CD14-positive monocyte (primary cell): ENCODE data around the gene SYT7. TPM values are rescaled to one million over a fixed set of nuclear protein-coding genes. Genes with fewer than 3 reads are reported as not detected.

Source experiments
- DNase-seq, 3 donors: peaks; one replicate each; pipeline ENCODE4 v3.0.0-alpha.2; 2011 to 2022
- H2AFZ ChIP-seq: 2 replicates; pipeline ENCODE4 v1.6.0; 2012; ENCODE audit warnings: mild to moderate bottlenecking, low read depth, low read length, inconsistent platforms; ENCODE audit not compliant: insufficient read depth, poor library complexity, severe bottlenecking
- H3K27ac ChIP-seq, 2 donors: 1 replicate in 1 of 2; 2 replicates in 1 of 2; pipeline ENCODE4 v1.5.1; 2012 to 2013; ENCODE audit warnings: low read length in 2 of 2, control low read depth in 1 of 2, inconsistent platforms in 1 of 2, low read depth in 1 of 2, mild to moderate bottlenecking in 1 of 2
- H3K27me3 ChIP-seq, 2 donors: one replicate each; pipeline versions ENCODE4 v1.6.0 to v1.6.1; 2011 to 2013; ENCODE audit warnings: low read length in 2 of 2; ENCODE audit not compliant: control insufficient read depth in 2 of 2, insufficient read depth in 2 of 2
- H3K36me3 ChIP-seq, 2 donors: replicated peaks in 1 of 2; 1 replicate in 1 of 2; 2 replicates in 1 of 2; pipeline versions ENCODE4 v1.5.1 to v1.6.1; 2012 to 2013; ENCODE audit warnings: low read length in 2 of 2, control low read depth in 1 of 2, inconsistent platforms in 1 of 2, mild to moderate bottlenecking in 1 of 2; ENCODE audit not compliant: insufficient read depth in 2 of 2, control insufficient read depth in 1 of 2
- H3K4me1 ChIP-seq, 2 donors: 1 replicate in 1 of 2; 2 replicates in 1 of 2; pipeline versions ENCODE4 v1.5.1 to v1.6.1; 2012 to 2013; ENCODE audit warnings: low read length in 2 of 2, control low read depth in 1 of 2, inconsistent platforms in 1 of 2, mild to moderate bottlenecking in 1 of 2, moderate library complexity in 1 of 2; ENCODE audit not compliant: insufficient read depth in 2 of 2, control insufficient read depth in 1 of 2
- H3K4me2 ChIP-seq: replicated peaks from 2 replicates; pipeline ENCODE3; 2012; ENCODE audit warnings: low read length, moderate library complexity, mild to moderate bottlenecking; ENCODE audit not compliant: poor library complexity, severe bottlenecking; ENCODE audit errors: extremely low read depth
- H3K4me3 ChIP-seq, 3 experiments: fragments of 200-600 bp in 1 of 3; sonication (generic) in 1 of 3; replicated peaks in 1 of 3; 1 replicate in 2 of 3; 2 replicates in 1 of 3; pipeline ENCODE4 v1.5.1; 2011 to 2013; ENCODE audit warnings: low read length in 3 of 3, mild to moderate bottlenecking in 3 of 3, control low read depth in 2 of 3, low read depth in 2 of 3, inconsistent platforms in 1 of 3, moderate library complexity in 1 of 3
- H3K79me2 ChIP-seq: 2 replicates; pipeline ENCODE4 v1.6.0; 2012; ENCODE audit warnings: mild to moderate bottlenecking, control low read depth, inconsistent platforms, low read length, moderate library complexity; ENCODE audit not compliant: insufficient read depth
- H3K9ac ChIP-seq: 2 replicates; pipeline ENCODE4 v1.6.0; 2017; ENCODE audit warnings: low read length, mild to moderate bottlenecking; ENCODE audit not compliant: insufficient read depth, poor library complexity, severe bottlenecking
- H3K9me3 ChIP-seq, 2 donors: replicated peaks in 1 of 2; 1 replicate in 1 of 2; 2 replicates in 1 of 2; pipeline versions ENCODE4 v1.5.1 to v1.6.1; 2012 to 2013; ENCODE audit warnings: low read length in 2 of 2, control low read depth in 1 of 2; ENCODE audit not compliant: control insufficient read depth in 1 of 2, insufficient read depth in 1 of 2
- H4K20me1 ChIP-seq: 2 replicates; pipeline ENCODE4 v1.6.0; 2012; ENCODE audit warnings: mild to moderate bottlenecking, low read length, control low read depth, moderate library complexity; ENCODE audit not compliant: insufficient read depth
- H3K27ac Mint-ChIP-seq, 7 donors: one replicate each; pipeline ENCODE4 v1.8.0; 2020; ENCODE audit warnings: mild to moderate bottlenecking in 7 of 7, mixed read lengths in 7 of 7, moderate library complexity in 6 of 7, inconsistent platforms in 2 of 7
- H3K27me3 Mint-ChIP-seq, 3 donors: one replicate each; pipeline ENCODE4 v1.8.0; 2021 to 2022; ENCODE audit warnings: low read depth in 3 of 3, mild to moderate bottlenecking in 3 of 3, mixed read lengths in 3 of 3, moderate library complexity in 3 of 3, inconsistent platforms in 1 of 3
- H3K36me3 Mint-ChIP-seq, 2 donors: one replicate each; pipeline ENCODE4 v1.8.0; 2020; ENCODE audit warnings: mixed read lengths in 2 of 2, inconsistent platforms in 1 of 2, mild to moderate bottlenecking in 1 of 2
- H3K4me1 Mint-ChIP-seq: one replicate; pipeline ENCODE4 v1.8.0; 2020; ENCODE audit warnings: mild to moderate bottlenecking, mixed read lengths
- H3K4me3 Mint-ChIP-seq, 2 donors: one replicate each; pipeline ENCODE4 v1.8.0; 2020; ENCODE audit warnings: mild to moderate bottlenecking in 2 of 2, mixed read lengths in 2 of 2, moderate library complexity in 1 of 2
- H3K9me3 Mint-ChIP-seq, 7 donors: one replicate each; pipeline ENCODE4 v1.8.0; 2020 to 2022; ENCODE audit warnings: mixed read lengths in 7 of 7, mild to moderate bottlenecking in 6 of 7, moderate library complexity in 6 of 7, inconsistent platforms in 2 of 7
- CTCF ChIP-seq: fragments of 200-600 bp; IDR thresholded peaks from one replicate; pipeline ENCODE4 v1.8.0; 2022; ENCODE audit warnings: antibody characterized with exemption, mild to moderate bottlenecking
- WGBS: methylation state at CpG from one replicate; pipeline ENCODE4 v1.1.5; 2013; ENCODE audit warnings: missing lambda C conversion rate; ENCODE audit not compliant: insufficient coverage; 5-methylcytosine and 5-hydroxymethylcytosine counted together
- intact Hi-C, 2 donors: fragments of 100-400 bp; cut with micrococcal nuclease; formaldehyde crosslinking; loops; one replicate each; pipeline versions ENCODE4 v1.15.0 to v1.15.1; 2023
- polyA plus RNA-seq, 3 donors: library from polyadenylated mRNA; depleted of rRNA in 1 of 3; unstranded in 2 of 3; stranded (reverse) in 1 of 3; fragments of 300-500 nt in 2 of 3; fragments of >200 nt in 1 of 3; fragmentation: Illumina TruSeq in 2 of 3; gene quantifications; 1 replicate in 2 of 3; 2 replicates in 1 of 3; pipeline ENCODE4 v1.2.3, GENCODE V29; 2012 to 2021

Gene SYT7
- polyA plus RNA-seq, 3 donors, result not detected

DNA sequence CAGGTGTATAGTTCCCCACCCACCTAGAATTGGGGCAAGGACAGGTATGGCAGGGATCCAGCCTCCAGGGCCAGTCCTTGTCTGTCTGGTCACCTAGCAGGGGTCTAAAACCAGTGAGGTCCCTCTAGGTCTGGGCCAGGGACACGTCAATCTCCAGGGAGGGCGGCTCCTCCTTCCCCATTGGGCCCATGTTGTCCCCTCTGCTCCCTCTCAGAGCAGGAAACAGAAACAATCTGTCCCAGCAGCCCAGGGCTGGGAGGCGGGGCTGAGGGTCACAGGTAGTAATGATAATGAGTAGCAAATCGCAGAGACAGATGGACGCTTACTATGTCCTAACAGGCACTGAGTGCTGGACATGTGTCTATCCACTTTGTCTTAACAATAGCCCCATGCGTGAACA is 22.8 kb upstream of the SYT7 start:
- no peaks in the 10 kb centered on the region for H3K9me3 ChIP-seq
- H3K36me3 ChIP-seq, result no peaks in the 10 kb centered on the region
- H3K27ac ChIP-seq, result no peak overlapping the region
- 88% methylated on average over 3 of the region's 6 CpGs for WGBS
- H3K4me3 ChIP-seq, result no peak overlapping the region
- H3K9ac ChIP-seq, result no peak overlapping the region
- H3K4me1 Mint-ChIP-seq, result no peaks in the 10 kb centered on the region
- no peaks in the 10 kb centered on the region for H3K79me2 ChIP-seq
- H3K4me2 ChIP-seq, result no peak overlapping the region
- H3K36me3 Mint-ChIP-seq, result no peaks in the 10 kb centered on the region
- peaks cover 6 to 24% (median 17%) of the 10 kb centered on the region in 3 donors for H3K27me3 Mint-ChIP-seq
- no peak overlapping the region for H3K27ac Mint-ChIP-seq
- H3K27me3 ChIP-seq, result peaks cover 0 to 7% of the 10 kb centered on the region in 2 donors
- no peak for DNase-seq
- H2AFZ ChIP-seq, result no peak overlapping the region
- intact Hi-C loops, result no loop called here
- H4K20me1 ChIP-seq, result no peaks in the 10 kb centered on the region
- no peak overlapping the region for H3K4me3 Mint-ChIP-seq
- peaks cover 0 to 2% (median 0%) of the 10 kb centered on the region in 7 donors for H3K9me3 Mint-ChIP-seq
- no peak for TF ChIP-seq CTCF
- no peaks in the 10 kb centered on the region for H3K4me1 ChIP-seq

DNA sequence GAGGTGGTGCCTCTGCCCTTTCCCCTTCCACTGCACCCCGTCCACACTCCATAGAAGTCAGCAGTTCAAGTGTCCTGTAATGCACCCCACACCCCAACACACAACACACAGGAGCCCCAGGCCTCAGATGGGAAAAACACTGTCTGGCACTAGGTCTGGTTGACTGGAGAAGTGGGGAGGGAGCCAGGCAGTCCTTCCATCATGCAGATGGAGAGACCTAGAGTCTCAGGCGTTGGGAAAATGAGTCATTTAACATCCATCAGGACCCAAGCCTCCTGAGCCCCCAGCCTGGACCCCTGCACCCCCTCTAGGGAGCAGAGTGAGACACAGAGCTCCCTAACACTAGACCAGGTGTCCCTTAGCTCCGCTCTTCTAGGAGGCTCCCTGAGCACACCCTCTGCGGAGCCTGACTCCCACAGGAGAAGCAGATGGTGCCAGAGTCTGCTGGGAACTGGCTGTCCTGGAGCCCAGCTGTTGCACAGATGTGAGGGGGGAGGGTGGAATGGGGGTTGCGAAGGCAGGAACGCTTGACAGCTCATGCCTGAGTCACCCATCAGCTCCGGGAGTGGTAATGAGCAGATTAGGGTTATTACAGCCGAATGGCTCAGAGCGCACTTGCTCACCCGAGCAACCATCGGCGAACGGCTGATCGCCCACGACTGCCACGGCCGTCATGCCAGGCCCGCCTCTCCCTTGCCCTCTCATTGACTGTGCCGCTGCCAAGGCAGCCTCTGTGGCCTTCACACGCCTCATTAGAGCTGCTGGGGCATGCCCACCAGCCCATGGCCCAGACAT is 22.1 kb upstream of the SYT7 start:
- no peak overlapping the region for H2AFZ ChIP-seq
- H3K27me3 ChIP-seq, result peaks cover 0 to 7% of the 10 kb centered on the region in 2 donors
- intact Hi-C loops, result no loop called here
- Mint-ChIP-seq H3K36me3 (no peaks in the 10 kb centered on the region), H3K4me3 (no peak overlapping the region), H3K9me3 (peaks cover 0 to 2% (median 0%) of the 10 kb centered on the region in 7 donors), H3K27me3 (peaks cover 6 to 29% (median 17%) of the 10 kb centered on the region in 3 donors), H3K4me1 (no peaks in the 10 kb centered on the region), H3K27ac (peak overlapping the region in 1 of 7 donors; percentile 31)
- no peaks in the 10 kb centered on the region for H3K9me3 ChIP-seq
- WGBS, result 91% methylated on average over 19 of the region's 20 CpGs
- no peaks in the 10 kb centered on the region for H3K79me2 ChIP-seq
- H3K9ac ChIP-seq, result no peak overlapping the region
- H3K27ac ChIP-seq, result no peak overlapping the region
- H3K4me3 ChIP-seq, result no peak overlapping the region
- no peaks in the 10 kb centered on the region for H3K36me3 ChIP-seq
- H4K20me1 ChIP-seq, result no peaks in the 10 kb centered on the region
- no peak overlapping the region for H3K4me2 ChIP-seq
- no peak for DNase-seq
- TF ChIP-seq CTCF, result no peak
- H3K4me1 ChIP-seq, result no peaks in the 10 kb centered on the region
